Liver (tissue), 9 donors: ENCODE results near the gene CDC45. TPM values are rescaled to one million over a fixed set of nuclear protein-coding genes. Genes with fewer than 3 reads are reported as not detected.

Experiments used
- DNase-seq: peaks from one replicate; pipeline ENCODE4 v3.0.0-alpha.2; 2017; ENCODE audit warnings: low spot score
- H3K27ac ChIP-seq, 2 donors: one replicate each; pipeline ENCODE4 v1.7.0; 2013; ENCODE audit warnings: inconsistent platforms in 2 of 2, low read length in 2 of 2, control low read depth in 1 of 2, low read depth in 1 of 2, mild to moderate bottlenecking in 1 of 2
- H3K27me3 ChIP-seq, 4 donors: one replicate each; pipeline versions ENCODE4 v1.6.1 to v1.7.0; 2013; ENCODE audit warnings: low read length in 3 of 4, inconsistent platforms in 1 of 4, mild to moderate bottlenecking in 1 of 4, moderate library complexity in 1 of 4; ENCODE audit not compliant: control insufficient read depth in 4 of 4, insufficient read depth in 4 of 4
- H3K36me3 ChIP-seq, 4 donors: one replicate each; pipeline versions ENCODE4 v1.6.1 to v1.7.0; 2013; ENCODE audit warnings: low read length in 3 of 4, mild to moderate bottlenecking in 3 of 4, low read depth in 1 of 4, moderate library complexity in 1 of 4; ENCODE audit not compliant: control insufficient read depth in 4 of 4, insufficient read depth in 3 of 4
- H3K4me1 ChIP-seq, 4 donors: one replicate each; pipeline versions ENCODE4 v1.6.1 to v1.7.0; 2013; ENCODE audit warnings: low read length in 3 of 4, mild to moderate bottlenecking in 3 of 4, moderate library complexity in 1 of 4; ENCODE audit not compliant: control insufficient read depth in 4 of 4, insufficient read depth in 4 of 4
- H3K4me3 ChIP-seq, 3 donors: one replicate each; pipeline versions ENCODE4 v1.6.1 to v1.7.0; 2013; ENCODE audit warnings: low read length in 3 of 3, control low read depth in 1 of 3, low read depth in 1 of 3, mild to moderate bottlenecking in 1 of 3
- H3K9ac ChIP-seq, 2 donors: one replicate each; pipeline ENCODE4 v1.7.0; 2013; ENCODE audit warnings: low read length in 2 of 2, mild to moderate bottlenecking in 2 of 2, moderate library complexity in 2 of 2, control low read depth in 1 of 2, low read depth in 1 of 2
- H3K9me3 ChIP-seq, 4 donors: one replicate each; pipeline versions ENCODE4 v1.6.1 to v1.7.0; 2013; ENCODE audit warnings: low read length in 3 of 4; ENCODE audit not compliant: control insufficient read depth in 4 of 4
- EGR1 ChIP-seq, 2 donors: IDR thresholded peaks; 2 replicates each; pipeline ENCODE4 v1.6.1; 2016 to 2018; ENCODE audit warnings: antibody characterized with exemption in 2 of 2, low read depth in 2 of 2
- FOXA1 ChIP-seq: IDR thresholded peaks from 2 replicates; pipeline ENCODE4 v1.6.1; 2016; ENCODE audit warnings: antibody characterized with exemption
- FOXA2 ChIP-seq: IDR thresholded peaks from 2 replicates; pipeline ENCODE4 v1.6.1; 2016; ENCODE audit warnings: antibody characterized with exemption
- GABPA ChIP-seq, 2 donors: IDR thresholded peaks in 1 of 2; conservative IDR thresholded peaks in 1 of 2; 2 replicates each; pipeline ENCODE4 v1.6.1; 2016; ENCODE audit warnings: antibody characterized with exemption in 2 of 2, mild to moderate bottlenecking in 1 of 2, moderate library complexity in 1 of 2
- HNF4A ChIP-seq, 2 donors: conservative IDR thresholded peaks; 2 replicates each; pipeline ENCODE4 v1.6.1; 2016; ENCODE audit warnings: antibody characterized with exemption in 2 of 2, mild to moderate bottlenecking in 2 of 2
- HNF4G ChIP-seq: IDR thresholded peaks from 2 replicates; pipeline ENCODE4 v1.6.1; 2016; ENCODE audit warnings: antibody characterized with exemption
- JUND ChIP-seq, 2 donors: IDR thresholded peaks; 2 replicates each; pipeline ENCODE4 v1.6.1; 2016; ENCODE audit warnings: antibody characterized with exemption in 2 of 2
- NR2F2 ChIP-seq: IDR thresholded peaks from 2 replicates; pipeline ENCODE4 v1.6.1; 2016; ENCODE audit warnings: antibody characterized with exemption
- RAD21 ChIP-seq, 2 donors: IDR thresholded peaks; 2 replicates each; pipeline ENCODE4 v1.6.1; 2016; ENCODE audit warnings: antibody characterized with exemption in 2 of 2, mild to moderate bottlenecking in 2 of 2
- RXRA ChIP-seq, 2 donors: IDR thresholded peaks; 2 replicates each; pipeline ENCODE4 v1.6.1; 2017 to 2018; ENCODE audit warnings: antibody characterized with exemption in 2 of 2, mild to moderate bottlenecking in 1 of 2
- SP1 ChIP-seq: IDR thresholded peaks from 2 replicates; pipeline ENCODE4 v1.6.1; 2018; ENCODE audit warnings: antibody characterized with exemption, mild to moderate bottlenecking
- TAF1 ChIP-seq: conservative IDR thresholded peaks from 2 replicates; pipeline ENCODE4 v1.6.1; 2016; ENCODE audit warnings: antibody characterized with exemption, mild to moderate bottlenecking
- YY1 ChIP-seq: IDR thresholded peaks from 2 replicates; pipeline ENCODE4 v1.6.1; 2016; ENCODE audit warnings: antibody characterized with exemption, mild to moderate bottlenecking
- WGBS: extraction: QIAGEN DNeasy Blood & Tissue Kit; methylation state at CpG from one replicate; pipeline ENCODE4 v1.1.7; 2013; 5-methylcytosine and 5-hydroxymethylcytosine counted together
- polyA plus RNA-seq, 2 donors: library from polyadenylated mRNA; stranded (reverse) in 1 of 2; unstranded in 1 of 2; fragments of 200-250 nt in 1 of 2; fragments of >200 nt in 1 of 2; fragmentation: Nextera tagmentation in 1 of 2; extraction: Ambion mirVana in 1 of 2; gene quantifications; one replicate each; pipeline versions ENCODE4 v1.2.1 to v1.2.3, GENCODE V29; 2013 to 2015
- total RNA-seq, 2 donors: library from RNA; depleted of rRNA; stranded (reverse); fragments of >200 nt; gene quantifications; one replicate each; pipeline ENCODE4 v1.2.3, GENCODE V29; 2014
- TF ChIP-seq, protein P1 (sequence below): IDR thresholded peaks from 2 replicates; pipeline ENCODE4 v1.6.1; 2016; ENCODE audit warnings: antibody characterized with exemption
- TF ChIP-seq, protein P2 (sequence below): fragments of 150-350 bp; IDR thresholded peaks from 2 replicates; pipeline ENCODE4 v1.5.1; 2017; ENCODE audit warnings: improper control_type of control experiment, low read depth, low read length; ENCODE audit not compliant: missing input control
- TF ChIP-seq, protein P3 (sequence below): IDR thresholded peaks from 2 replicates; pipeline ENCODE4 v1.6.1; 2016; ENCODE audit warnings: antibody characterized with exemption, mild to moderate bottlenecking
- TF ChIP-seq, protein P4 (sequence below): IDR thresholded peaks from 2 replicates; pipeline ENCODE4 v1.6.1; 2016; ENCODE audit warnings: antibody characterized with exemption
- TF ChIP-seq, protein P5 (sequence below): IDR thresholded peaks from 2 replicates; pipeline ENCODE4 v1.6.1; 2016; ENCODE audit warnings: antibody characterized with exemption
- donor health status: healthy.
- donor health status: healthy.
- donor health status: healthy.
- donor health status: healthy.
- donor health status: healthy.

Gene CDC45
- total and polyA plus RNA-seq, 4 donors, result 0.33 to 15.5 (median 0.94) TPM

DNA sequence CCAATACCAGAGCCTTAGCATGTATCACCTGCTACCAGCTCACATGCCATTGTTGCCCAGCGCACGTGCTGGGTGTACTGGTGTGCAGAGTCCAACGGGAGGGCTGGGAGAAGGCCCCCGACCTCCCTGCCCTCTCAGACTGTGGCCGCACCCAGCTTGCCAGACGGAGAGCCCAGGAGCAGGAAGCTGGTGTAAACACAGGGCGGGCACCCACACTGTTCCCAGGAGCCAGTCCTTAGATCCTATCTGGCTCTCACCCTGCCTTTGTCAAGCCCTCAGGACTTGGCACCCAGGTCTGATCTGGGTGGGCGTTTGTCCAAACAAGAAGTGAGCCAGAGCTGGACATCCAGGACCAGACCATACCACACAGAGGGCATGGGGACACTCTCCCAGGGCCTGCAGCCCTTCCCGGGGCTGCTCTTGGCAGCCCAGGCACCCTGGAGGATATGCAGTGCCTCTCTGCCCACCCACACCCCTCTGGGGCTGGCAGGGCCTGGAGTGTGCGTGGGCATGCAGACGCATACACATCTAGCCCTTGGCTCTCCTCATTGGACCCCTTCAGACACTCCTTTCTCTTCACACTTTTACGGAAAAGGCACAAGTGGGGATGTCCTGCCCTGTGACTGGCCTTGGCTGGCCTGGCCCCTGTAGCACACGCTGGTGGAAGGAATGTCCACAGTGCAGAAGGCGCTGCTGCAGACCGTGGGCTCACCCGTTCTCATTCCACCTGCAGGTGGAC, 64.4 kb downstream of the CDC45 start:
- peak overlapping the region in 1 of 2 donors; percentile 69 for H3K9ac ChIP-seq
- WGBS, result 51% methylated on average over 16 of the region's 16 CpGs
- TF ChIP-seq YY1 (peak; percentile 58), FOXA1 (peak; percentile 62), HNF4G (peak; percentile 75), TAF1 (no peak), RAD21 (IDR thresholded peaks at IDR 0.05) (peak in 1 of 2 donors; percentile 30), RXRA (IDR thresholded peaks at IDR 0.05) (peak; percentile 70 to 89), GABPA (IDR thresholded peaks at IDR 0.05 in 1 of 2, conservative IDR thresholded peaks at IDR 0.05 in 1 of 2) (no peak), HNF4A (conservative IDR thresholded peaks at IDR 0.05) (peak; percentile 88 to 90), JUND (IDR thresholded peaks at IDR 0.05) (peak in 1 of 2 donors; percentile 46), FOXA2 (peak; percentile 74), EGR1 (IDR thresholded peaks at IDR 0.05; ENCODE audit: low read depth in 2 of 2) (peak in 1 of 2 donors; percentile 34), SP1 (peak; percentile 84), NR2F2 (no peak)
- TF ChIP-seq, protein P1, sequence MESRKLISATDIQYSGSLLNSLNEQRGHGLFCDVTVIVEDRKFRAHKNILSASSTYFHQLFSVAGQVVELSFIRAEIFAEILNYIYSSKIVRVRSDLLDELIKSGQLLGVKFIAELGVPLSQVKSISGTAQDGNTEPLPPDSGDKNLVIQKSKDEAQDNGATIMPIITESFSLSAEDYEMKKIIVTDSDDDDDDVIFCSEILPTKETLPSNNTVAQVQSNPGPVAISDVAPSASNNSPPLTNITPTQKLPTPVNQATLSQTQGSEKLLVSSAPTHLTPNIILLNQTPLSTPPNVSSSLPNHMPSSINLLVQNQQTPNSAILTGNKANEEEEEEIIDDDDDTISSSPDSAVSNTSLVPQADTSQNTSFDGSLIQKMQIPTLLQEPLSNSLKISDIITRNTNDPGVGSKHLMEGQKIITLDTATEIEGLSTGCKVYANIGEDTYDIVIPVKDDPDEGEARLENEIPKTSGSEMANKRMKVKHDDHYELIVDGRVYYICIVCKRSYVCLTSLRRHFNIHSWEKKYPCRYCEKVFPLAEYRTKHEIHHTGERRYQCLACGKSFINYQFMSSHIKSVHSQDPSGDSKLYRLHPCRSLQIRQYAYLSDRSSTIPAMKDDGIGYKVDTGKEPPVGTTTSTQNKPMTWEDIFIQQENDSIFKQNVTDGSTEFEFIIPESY, result peak; percentile 52
- TF ChIP-seq, protein P2, sequence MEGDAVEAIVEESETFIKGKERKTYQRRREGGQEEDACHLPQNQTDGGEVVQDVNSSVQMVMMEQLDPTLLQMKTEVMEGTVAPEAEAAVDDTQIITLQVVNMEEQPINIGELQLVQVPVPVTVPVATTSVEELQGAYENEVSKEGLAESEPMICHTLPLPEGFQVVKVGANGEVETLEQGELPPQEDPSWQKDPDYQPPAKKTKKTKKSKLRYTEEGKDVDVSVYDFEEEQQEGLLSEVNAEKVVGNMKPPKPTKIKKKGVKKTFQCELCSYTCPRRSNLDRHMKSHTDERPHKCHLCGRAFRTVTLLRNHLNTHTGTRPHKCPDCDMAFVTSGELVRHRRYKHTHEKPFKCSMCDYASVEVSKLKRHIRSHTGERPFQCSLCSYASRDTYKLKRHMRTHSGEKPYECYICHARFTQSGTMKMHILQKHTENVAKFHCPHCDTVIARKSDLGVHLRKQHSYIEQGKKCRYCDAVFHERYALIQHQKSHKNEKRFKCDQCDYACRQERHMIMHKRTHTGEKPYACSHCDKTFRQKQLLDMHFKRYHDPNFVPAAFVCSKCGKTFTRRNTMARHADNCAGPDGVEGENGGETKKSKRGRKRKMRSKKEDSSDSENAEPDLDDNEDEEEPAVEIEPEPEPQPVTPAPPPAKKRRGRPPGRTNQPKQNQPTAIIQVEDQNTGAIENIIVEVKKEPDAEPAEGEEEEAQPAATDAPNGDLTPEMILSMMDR, result no peak
- TF ChIP-seq, protein P3, sequence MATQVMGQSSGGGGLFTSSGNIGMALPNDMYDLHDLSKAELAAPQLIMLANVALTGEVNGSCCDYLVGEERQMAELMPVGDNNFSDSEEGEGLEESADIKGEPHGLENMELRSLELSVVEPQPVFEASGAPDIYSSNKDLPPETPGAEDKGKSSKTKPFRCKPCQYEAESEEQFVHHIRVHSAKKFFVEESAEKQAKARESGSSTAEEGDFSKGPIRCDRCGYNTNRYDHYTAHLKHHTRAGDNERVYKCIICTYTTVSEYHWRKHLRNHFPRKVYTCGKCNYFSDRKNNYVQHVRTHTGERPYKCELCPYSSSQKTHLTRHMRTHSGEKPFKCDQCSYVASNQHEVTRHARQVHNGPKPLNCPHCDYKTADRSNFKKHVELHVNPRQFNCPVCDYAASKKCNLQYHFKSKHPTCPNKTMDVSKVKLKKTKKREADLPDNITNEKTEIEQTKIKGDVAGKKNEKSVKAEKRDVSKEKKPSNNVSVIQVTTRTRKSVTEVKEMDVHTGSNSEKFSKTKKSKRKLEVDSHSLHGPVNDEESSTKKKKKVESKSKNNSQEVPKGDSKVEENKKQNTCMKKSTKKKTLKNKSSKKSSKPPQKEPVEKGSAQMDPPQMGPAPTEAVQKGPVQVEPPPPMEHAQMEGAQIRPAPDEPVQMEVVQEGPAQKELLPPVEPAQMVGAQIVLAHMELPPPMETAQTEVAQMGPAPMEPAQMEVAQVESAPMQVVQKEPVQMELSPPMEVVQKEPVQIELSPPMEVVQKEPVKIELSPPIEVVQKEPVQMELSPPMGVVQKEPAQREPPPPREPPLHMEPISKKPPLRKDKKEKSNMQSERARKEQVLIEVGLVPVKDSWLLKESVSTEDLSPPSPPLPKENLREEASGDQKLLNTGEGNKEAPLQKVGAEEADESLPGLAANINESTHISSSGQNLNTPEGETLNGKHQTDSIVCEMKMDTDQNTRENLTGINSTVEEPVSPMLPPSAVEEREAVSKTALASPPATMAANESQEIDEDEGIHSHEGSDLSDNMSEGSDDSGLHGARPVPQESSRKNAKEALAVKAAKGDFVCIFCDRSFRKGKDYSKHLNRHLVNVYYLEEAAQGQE, result peak; percentile 68
- TF ChIP-seq, protein P4, sequence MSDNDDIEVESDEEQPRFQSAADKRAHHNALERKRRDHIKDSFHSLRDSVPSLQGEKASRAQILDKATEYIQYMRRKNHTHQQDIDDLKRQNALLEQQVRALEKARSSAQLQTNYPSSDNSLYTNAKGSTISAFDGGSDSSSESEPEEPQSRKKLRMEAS, result peak; percentile 73
- TF ChIP-seq, protein P5, sequence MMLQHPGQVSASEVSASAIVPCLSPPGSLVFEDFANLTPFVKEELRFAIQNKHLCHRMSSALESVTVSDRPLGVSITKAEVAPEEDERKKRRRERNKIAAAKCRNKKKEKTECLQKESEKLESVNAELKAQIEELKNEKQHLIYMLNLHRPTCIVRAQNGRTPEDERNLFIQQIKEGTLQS, result no peak

More for the DNA sequence above, 64.4 kb downstream of the CDC45 start:
- H3K27ac ChIP-seq, result peak overlapping the region; percentile 86 to 87
- no peak for DNase-seq
- H3K27me3 ChIP-seq, result no peaks in the 10 kb centered on the region
- no peaks in the 10 kb centered on the region for H3K36me3 ChIP-seq
- no peaks in the 10 kb centered on the region for H3K9me3 ChIP-seq
- no peak overlapping the region for H3K4me3 ChIP-seq
- H3K4me1 ChIP-seq, result peaks cover 7 to 8% (median 8%) of the 10 kb centered on the region in 4 donors
